Measurements from ENCODE around the gene TCHHL1. TPM values are rescaled to one million over a fixed set of nuclear protein-coding genes. Genes with fewer than 3 reads are reported as not detected.

The TCHHL1 gene
- total RNA-seq, 1 experiment from 2014 or later, result not detected

DNA sequence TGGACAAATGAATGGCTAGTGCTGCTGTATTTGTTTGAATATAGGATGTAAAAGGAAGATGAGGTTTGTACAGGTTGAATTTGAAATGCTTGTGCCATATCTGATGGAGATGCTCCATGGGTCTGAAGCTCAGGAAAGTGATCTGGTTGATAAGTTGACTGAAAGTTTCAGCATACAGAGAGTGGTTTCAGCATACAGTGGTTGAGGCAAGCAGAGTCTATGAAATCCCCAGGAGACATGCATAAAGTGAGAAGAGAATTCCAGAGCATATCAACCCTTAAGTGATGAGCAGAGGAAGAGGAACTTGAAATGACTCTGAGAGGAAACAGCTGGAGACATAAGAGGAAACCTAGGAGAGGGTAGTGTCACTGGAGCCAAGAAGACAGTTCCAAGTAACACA, 21.7 kb downstream of the TCHHL1 start (continued):
- TF ChIP-seq, protein P1, sequence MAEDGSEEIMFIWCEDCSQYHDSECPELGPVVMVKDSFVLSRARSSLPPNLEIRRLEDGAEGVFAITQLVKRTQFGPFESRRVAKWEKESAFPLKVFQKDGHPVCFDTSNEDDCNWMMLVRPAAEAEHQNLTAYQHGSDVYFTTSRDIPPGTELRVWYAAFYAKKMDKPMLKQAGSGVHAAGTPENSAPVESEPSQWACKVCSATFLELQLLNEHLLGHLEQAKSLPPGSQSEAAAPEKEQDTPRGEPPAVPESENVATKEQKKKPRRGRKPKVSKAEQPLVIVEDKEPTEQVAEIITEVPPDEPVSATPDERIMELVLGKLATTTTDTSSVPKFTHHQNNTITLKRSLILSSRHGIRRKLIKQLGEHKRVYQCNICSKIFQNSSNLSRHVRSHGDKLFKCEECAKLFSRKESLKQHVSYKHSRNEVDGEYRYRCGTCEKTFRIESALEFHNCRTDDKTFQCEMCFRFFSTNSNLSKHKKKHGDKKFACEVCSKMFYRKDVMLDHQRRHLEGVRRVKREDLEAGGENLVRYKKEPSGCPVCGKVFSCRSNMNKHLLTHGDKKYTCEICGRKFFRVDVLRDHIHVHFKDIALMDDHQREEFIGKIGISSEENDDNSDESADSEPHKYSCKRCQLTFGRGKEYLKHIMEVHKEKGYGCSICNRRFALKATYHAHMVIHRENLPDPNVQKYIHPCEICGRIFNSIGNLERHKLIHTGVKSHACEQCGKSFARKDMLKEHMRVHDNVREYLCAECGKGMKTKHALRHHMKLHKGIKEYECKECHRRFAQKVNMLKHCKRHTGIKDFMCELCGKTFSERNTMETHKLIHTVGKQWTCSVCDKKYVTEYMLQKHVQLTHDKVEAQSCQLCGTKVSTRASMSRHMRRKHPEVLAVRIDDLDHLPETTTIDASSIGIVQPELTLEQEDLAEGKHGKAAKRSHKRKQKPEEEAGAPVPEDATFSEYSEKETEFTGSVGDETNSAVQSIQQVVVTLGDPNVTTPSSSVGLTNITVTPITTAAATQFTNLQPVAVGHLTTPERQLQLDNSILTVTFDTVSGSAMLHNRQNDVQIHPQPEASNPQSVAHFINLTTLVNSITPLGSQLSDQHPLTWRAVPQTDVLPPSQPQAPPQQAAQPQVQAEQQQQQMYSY (CRISPR knock-in tag; IDR thresholded peaks at IDR 0.05), result no peak

DNA sequence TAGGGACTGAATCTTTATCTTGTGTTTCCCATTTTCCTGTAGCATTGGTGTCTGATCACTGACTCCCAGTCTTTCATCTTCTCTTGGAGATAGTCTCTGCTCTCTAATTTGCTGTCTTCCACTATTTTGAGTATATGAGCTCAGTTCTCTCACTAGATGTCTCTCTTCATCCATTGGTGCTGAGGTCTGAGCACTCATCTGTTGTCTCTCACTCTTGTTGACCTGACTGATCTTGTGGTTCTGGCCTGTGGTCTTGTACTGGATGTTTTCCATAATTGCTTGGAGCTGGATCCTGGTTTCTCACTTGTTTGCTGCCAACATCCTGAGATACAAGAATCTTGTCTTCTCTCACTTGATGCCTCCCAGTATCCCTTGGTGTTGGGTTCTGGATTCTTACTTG, 26.9 kb downstream of the TCHHL1 start:
- CTCF ChIA-PET, result no interaction called here
- Mint-ChIP-seq H3K27ac (no peak overlapping the region), H3K4me3 (no peak overlapping the region), H3K4me1 (no peaks in the 10 kb centered on the region; the same call in 1 of the 2 replicates), H3K27me3 (ENCODE audit: low read depth) (peaks cover 15% of the 10 kb centered on the region), H3K9me3 (peaks cover 27% of the 10 kb centered on the region), H3K36me3 (peaks cover 3% of the 10 kb centered on the region)
- ATAC-seq (no peak), DNase-seq (ENCODE audit: low spot score) (no peak)
- no peak for TF ChIP-seq TEAD4 (CRISPR knock-in tag; IDR thresholded peaks at IDR 0.05)
- TF ChIP-seq ZNF219 (CRISPR knock-in tag; IDR thresholded peaks at IDR 0.05; ENCODE audit: borderline replicate concordance), result no peak
- TF ChIP-seq ZNF138 (CRISPR knock-in tag; conservative IDR thresholded peaks at IDR 0.05), result no peak
- TF ChIP-seq HMGA2 (CRISPR knock-in tag; IDR thresholded peaks at IDR 0.05), result no peak
- TF ChIP-seq, protein P2, sequence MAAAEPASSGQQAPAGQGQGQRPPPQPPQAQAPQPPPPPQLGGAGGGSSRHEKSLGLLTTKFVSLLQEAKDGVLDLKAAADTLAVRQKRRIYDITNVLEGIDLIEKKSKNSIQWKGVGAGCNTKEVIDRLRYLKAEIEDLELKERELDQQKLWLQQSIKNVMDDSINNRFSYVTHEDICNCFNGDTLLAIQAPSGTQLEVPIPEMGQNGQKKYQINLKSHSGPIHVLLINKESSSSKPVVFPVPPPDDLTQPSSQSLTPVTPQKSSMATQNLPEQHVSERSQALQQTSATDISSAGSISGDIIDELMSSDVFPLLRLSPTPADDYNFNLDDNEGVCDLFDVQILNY (CRISPR knock-in tag; IDR thresholded peaks at IDR 0.05), result no peak
- no peak for TF ChIP-seq NFE2L1 (CRISPR knock-in tag; IDR thresholded peaks at IDR 0.05)
- no peak for TF ChIP-seq GABPB1 (CRISPR knock-in tag; IDR thresholded peaks at IDR 0.05)
- POLR2A ChIA-PET, result no interaction called here

DNA sequence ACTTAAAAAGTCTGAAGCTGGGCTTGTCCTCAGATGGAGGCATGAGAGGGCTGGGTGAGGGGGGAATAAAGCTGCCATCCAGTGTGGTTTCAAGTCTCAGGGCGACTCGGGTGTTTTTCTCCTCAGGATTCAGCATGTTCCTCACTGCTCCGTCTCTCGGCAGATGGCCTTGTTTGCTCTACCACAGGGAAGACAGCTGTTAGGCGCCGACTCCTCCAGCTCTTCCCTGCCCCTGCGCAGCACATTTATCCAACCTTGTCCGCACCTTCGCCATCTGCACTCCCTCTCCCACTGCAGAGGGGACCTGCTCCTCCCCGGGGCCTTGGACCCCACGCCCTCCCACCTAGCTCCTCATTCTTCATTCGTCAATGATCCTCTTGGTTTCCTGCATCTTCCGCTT, 35.5 kb downstream of the TCHHL1 start:
- ATAC-seq, result no peak
- Mint-ChIP-seq H3K4me1 (peaks cover 10% of the 10 kb centered on the region), H3K27ac (no peak overlapping the region), H3K9me3 (peaks cover 6% of the 10 kb centered on the region), H3K27me3 (ENCODE audit: low read depth) (peaks cover 32% of the 10 kb centered on the region), H3K36me3 (no peaks in the 10 kb centered on the region), H3K4me3 (no peak overlapping the region)
- POLR2A ChIA-PET, result interaction anchor here (1.1 kb wide), 1 partner anchor 57 kb away, joined by 3 read pairs; no protein-coding TSS in a partner anchor
- TF ChIP-seq ZNF423 (CRISPR knock-in tag; IDR thresholded peaks at IDR 0.05) (no peak), ZNF138 (CRISPR knock-in tag; conservative IDR thresholded peaks at IDR 0.05) (no peak), ZNF219 (CRISPR knock-in tag; IDR thresholded peaks at IDR 0.05; ENCODE audit: borderline replicate concordance) (no peak), GRHL2 (CRISPR knock-in tag; IDR thresholded peaks at IDR 0.05; ENCODE audit: insufficient replicate concordance, severe bottlenecking) (no peak), SP1 (CRISPR knock-in tag; conservative IDR thresholded peaks at IDR 0.05) (no peak), HMGA2 (CRISPR knock-in tag; IDR thresholded peaks at IDR 0.05) (no peak)
- TF ChIP-seq, protein P3, sequence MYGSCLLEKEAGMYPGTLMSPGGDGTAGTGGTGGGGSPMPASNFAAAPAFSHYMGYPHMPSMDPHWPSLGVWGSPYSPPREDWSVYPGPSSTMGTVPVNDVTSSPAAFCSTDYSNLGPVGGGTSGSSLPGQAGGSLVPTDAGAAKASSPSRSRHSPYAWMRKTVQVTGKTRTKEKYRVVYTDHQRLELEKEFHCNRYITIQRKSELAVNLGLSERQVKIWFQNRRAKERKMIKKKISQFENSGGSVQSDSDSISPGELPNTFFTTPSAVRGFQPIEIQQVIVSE (CRISPR knock-in tag; IDR thresholded peaks at IDR 0.05; ENCODE audit: borderline replicate concordance), result no peak
- TF ChIP-seq, protein P4, sequence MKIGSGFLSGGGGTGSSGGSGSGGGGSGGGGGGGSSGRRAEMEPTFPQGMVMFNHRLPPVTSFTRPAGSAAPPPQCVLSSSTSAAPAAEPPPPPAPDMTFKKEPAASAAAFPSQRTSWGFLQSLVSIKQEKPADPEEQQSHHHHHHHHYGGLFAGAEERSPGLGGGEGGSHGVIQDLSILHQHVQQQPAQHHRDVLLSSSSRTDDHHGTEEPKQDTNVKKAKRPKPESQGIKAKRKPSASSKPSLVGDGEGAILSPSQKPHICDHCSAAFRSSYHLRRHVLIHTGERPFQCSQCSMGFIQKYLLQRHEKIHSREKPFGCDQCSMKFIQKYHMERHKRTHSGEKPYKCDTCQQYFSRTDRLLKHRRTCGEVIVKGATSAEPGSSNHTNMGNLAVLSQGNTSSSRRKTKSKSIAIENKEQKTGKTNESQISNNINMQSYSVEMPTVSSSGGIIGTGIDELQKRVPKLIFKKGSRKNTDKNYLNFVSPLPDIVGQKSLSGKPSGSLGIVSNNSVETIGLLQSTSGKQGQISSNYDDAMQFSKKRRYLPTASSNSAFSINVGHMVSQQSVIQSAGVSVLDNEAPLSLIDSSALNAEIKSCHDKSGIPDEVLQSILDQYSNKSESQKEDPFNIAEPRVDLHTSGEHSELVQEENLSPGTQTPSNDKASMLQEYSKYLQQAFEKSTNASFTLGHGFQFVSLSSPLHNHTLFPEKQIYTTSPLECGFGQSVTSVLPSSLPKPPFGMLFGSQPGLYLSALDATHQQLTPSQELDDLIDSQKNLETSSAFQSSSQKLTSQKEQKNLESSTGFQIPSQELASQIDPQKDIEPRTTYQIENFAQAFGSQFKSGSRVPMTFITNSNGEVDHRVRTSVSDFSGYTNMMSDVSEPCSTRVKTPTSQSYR (CRISPR knock-in tag; IDR thresholded peaks at IDR 0.05), result no peak
- no peak for DNase-seq (ENCODE audit: low spot score)
- CTCF ChIA-PET, result interaction anchor here (0.6 to 3.3 kb wide), 21 partner anchors 10 to 405 kb away, joined by 3 to 66 read pairs (median 5); partner anchors contain the start of gene S100A11

Data from WTC11 (cell line).